Measurements from ENCODE around the gene ICAM5.

ICAM5 gene

DNA sequence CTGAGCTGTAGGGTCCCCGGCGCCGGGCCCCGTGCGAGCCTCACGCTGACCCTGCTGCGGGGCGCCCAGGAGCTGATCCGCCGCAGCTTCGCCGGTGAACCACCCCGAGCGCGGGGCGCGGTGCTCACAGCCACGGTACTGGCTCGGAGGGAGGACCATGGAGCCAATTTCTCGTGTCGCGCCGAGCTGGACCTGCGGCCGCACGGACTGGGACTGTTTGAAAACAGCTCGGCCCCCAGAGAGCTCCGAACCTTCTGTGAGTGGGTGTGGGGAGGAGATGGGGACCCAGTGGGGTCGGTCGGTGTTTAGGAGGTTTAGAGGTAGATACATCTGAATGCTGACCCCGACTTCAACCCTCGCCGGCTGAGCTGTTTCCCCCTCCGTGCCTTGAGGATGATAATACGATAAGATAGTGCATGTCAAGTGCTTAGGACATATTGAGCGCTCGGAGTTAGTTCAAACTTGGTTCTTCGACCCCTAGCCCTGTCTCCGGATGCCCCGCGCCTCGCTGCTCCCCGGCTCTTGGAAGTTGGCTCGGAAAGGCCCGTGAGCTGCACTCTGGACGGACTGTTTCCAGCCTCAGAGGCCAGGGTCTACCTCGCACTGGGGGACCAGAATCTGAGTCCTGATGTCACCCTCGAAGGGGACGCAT lies 1.9 kb downstream of the ICAM5 start:
- no peak for DNase-seq (ENCODE audit: low spot score in 2 of 2)
- Histone ChIP-seq H3K36me3 (replicated peaks) (peaks cover 10% of the 10 kb centered on the region), H3K4me1 (peaks cover 14% of the 10 kb centered on the region), H3K9me3 (no peaks in the 10 kb centered on the region), H3K27me3 (ENCODE audit: low read depth) (no peaks in the 10 kb centered on the region), H3K4me3 (peak overlapping the region; percentile 51)
- in situ Hi-C loops (cut with MboI; ENCODE audit: low sequenced_read_pairs): no loop called here

DNA sequence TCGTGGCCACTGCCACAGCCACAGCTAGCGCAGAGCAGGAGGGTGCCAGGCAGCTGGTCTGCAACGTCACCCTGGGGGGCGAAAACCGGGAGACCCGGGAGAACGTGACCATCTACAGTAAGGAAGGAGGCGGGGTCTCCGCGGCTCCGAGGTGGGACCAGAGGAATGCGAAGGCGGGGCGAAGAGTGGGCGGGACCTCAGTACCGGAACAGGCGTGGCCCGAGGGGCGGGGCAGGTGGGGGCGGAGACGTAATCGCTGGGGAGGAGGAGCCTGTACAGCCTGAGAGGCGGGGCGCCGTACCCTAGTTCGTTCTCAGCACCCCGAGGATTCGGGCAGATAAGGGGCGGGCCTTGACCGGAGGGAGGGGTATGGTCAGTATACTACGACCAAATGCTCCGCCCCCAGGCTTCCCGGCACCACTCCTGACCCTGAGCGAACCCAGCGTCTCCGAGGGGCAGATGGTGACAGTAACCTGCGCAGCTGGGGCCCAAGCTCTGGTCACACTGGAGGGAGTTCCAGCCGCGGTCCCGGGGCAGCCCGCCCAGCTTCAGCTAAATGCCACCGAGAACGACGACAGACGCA lies 2.5 kb downstream of the ICAM5 start:
- Histone ChIP-seq H3K36me3 (replicated peaks) (peaks cover 10% of the 10 kb centered on the region), H3K27me3 (ENCODE audit: low read depth) (no peaks in the 10 kb centered on the region), H3K4me1 (peaks cover 14% of the 10 kb centered on the region), H3K4me3 (peak overlapping the region; percentile 51), H3K9me3 (no peaks in the 10 kb centered on the region)
- in situ Hi-C loops (cut with MboI; ENCODE audit: low sequenced_read_pairs): no loop called here
- DNase-seq (ENCODE audit: low spot score in 2 of 2): peak; percentile 64 to 95

DNA sequence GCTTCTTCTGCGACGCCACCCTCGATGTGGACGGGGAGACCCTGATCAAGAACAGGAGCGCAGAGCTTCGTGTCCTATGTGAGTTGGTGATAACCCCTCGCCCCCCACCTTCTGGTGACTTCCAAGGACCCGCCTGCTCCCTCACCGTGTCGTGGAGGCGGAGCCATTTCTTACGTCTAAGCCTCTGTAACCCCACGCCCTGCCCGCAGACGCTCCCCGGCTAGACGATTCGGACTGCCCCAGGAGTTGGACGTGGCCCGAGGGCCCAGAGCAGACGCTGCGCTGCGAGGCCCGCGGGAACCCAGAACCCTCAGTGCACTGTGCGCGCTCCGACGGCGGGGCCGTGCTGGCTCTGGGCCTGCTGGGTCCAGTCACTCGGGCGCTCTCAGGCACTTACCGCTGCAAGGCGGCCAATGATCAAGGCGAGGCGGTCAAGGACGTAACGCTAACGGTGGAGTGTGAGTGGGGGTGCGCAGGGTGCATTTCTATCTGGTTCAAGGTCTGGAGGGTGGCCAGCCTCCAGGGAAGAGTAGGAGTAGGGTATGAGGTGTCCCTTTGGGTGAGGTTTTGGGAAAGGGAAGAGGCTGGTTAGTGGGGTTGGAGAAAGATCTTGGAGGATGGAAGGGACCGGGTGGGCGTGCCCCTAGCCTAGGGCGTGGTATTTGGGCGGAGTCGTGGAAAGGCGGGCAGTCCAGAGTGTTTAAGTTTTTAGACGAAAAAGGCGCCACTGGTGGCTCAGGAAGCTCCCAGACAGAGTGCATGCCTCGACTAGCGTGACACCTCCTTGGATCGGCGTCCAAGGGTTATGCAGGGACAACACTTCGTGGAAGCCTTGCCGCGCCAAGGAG lies 3.3 kb downstream of the ICAM5 start:
- Histone ChIP-seq H3K4me1 (peaks cover 14% of the 10 kb centered on the region), H3K27me3 (ENCODE audit: low read depth) (no peaks in the 10 kb centered on the region)

DNA sequence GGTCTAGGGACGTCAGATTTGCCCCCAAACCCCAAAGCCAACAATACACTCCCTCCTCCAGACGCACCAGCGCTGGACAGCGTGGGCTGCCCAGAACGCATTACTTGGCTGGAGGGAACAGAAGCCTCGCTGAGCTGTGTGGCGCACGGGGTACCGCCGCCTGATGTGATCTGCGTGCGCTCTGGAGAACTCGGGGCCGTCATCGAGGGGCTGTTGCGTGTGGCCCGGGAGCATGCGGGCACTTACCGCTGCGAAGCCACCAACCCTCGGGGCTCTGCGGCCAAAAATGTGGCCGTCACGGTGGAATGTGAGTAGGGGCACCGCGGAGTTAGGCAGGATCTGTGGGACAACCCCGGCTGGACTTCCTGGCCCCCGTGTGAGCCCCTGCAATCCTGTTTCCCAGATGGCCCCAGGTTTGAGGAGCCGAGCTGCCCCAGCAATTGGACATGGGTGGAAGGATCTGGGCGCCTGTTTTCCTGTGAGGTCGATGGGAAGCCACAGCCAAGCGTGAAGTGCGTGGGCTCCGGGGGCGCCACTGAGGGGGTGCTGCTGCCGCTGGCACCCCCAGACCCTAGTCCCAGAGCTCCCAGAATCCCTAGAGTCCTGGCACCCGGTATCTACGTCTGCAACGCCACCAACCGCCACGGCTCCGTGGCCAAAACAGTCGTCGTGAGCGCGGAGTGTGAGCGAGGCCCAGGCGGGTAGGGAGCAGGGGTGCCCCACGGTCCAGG lies 4.0 kb downstream of the ICAM5 start:
- no peaks in the 10 kb centered on the region for H3K9me3 ChIP-seq
- peaks cover 11% of the 10 kb centered on the region for H3K4me1 ChIP-seq
- H3K27me3 ChIP-seq (ENCODE audit: low read depth): no peaks in the 10 kb centered on the region
- in situ Hi-C loops (cut with MboI; ENCODE audit: low sequenced_read_pairs): no loop called here
- H3K36me3 ChIP-seq (replicated peaks): peaks cover 10% of the 10 kb centered on the region
- no peak for DNase-seq (ENCODE audit: low spot score in 2 of 2)
- H3K4me3 ChIP-seq: no peak overlapping the region

More for the DNA sequence above, 3.3 kb downstream of the ICAM5 start:
- DNase-seq (ENCODE audit: low spot score in 2 of 2): no peak
- Histone ChIP-seq H3K9me3 (no peaks in the 10 kb centered on the region), H3K36me3 (replicated peaks) (peaks cover 10% of the 10 kb centered on the region), H3K4me3 (peak overlapping the region; percentile 51)
- in situ Hi-C loops (cut with MboI; ENCODE audit: low sequenced_read_pairs): no loop called here

DNA sequence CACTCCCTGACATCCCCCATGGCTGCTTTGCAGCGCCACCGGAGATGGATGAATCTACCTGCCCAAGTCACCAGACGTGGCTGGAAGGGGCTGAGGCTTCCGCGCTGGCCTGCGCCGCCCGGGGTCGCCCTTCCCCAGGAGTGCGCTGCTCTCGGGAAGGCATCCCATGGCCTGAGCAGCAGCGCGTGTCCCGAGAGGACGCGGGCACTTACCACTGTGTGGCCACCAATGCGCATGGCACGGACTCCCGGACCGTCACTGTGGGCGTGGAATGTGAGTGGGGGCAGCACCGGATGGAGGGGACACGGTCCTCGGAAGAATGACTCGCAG lies 4.6 kb downstream of the ICAM5 start:
- DNase-seq (ENCODE audit: low spot score in 2 of 2): no peak
- Histone ChIP-seq H3K27me3 (ENCODE audit: low read depth) (no peaks in the 10 kb centered on the region), H3K4me3 (no peak overlapping the region), H3K36me3 (replicated peaks) (peaks cover 10% of the 10 kb centered on the region), H3K9me3 (no peaks in the 10 kb centered on the region), H3K4me1 (peaks cover 8% of the 10 kb centered on the region)
- in situ Hi-C loops (cut with MboI; ENCODE audit: low sequenced_read_pairs): no loop called here

DNA sequence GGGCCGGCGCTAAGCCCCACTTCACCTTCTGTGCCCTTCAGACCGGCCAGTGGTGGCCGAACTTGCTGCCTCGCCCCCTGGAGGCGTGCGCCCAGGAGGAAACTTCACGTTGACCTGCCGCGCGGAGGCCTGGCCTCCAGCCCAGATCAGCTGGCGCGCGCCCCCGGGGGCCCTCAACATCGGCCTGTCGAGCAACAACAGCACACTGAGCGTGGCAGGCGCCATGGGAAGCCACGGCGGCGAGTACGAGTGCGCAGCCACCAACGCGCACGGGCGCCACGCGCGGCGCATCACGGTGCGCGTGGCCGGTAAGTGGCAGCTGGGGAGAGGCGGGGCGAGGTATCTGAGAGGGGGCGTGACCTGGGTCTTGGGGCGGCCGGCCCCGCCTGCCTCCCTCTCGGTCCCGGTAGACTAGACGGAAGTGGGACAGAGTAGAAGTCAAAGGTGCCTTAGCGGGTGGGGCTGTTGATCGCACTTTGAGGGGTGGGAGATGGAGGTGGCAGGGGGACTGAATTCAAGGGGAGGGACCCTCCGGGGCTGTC lies 5.6 kb downstream of the ICAM5 start:
- Histone ChIP-seq H3K27me3 (ENCODE audit: low read depth) (no peaks in the 10 kb centered on the region), H3K36me3 (replicated peaks) (peaks cover 10% of the 10 kb centered on the region)

DNA sequence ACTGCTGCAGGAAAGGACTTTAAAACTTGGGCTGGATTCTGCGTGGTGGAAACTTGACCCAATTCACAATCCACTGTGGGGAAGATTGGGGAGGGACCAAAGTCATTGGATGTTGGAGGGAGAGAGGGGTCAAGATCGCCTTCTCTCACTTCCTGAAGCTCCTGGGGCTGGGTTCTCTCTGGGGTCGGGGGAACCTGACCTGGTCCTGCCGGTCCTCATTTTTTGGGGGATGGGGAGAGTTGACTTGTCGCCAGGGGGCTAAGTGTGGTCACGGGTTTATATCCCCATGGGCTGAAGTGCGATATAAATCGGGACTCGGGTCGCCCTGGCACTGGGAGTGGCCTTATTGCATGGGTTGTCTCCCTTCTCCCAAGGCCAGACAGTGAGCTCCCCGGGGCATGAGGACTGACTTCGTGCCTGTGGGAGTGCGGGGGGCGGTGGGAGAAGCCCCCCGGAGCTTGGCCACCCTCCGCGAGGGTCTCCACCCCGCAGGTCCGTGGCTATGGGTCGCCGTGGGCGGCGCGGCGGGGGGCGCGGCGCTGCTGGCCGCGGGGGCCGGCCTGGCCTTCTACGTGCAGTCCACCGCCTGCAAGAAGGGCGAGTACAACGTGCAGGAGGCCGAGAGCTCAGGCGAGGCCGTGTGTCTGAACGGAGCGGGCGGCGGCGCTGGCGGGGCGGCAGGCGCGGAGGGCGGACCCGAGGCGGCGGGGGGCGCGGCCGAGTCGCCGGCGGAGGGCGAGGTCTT lies 6.3 kb downstream of the ICAM5 start:
- no peak overlapping the region for H3K4me3 ChIP-seq
- peaks cover 4% of the 10 kb centered on the region; the same call in 1 of the 2 replicates for H3K4me1 ChIP-seq
- no peaks in the 10 kb centered on the region for H3K27me3 ChIP-seq (ENCODE audit: low read depth)
- H3K36me3 ChIP-seq (replicated peaks): peaks cover 10% of the 10 kb centered on the region
- in situ Hi-C loops (cut with MboI; ENCODE audit: low sequenced_read_pairs): no loop called here
- no peak for DNase-seq (ENCODE audit: low spot score in 2 of 2)
- H3K9me3 ChIP-seq: no peaks in the 10 kb centered on the region

More for the DNA sequence above, 5.6 kb downstream of the ICAM5 start:
- Histone ChIP-seq H3K4me3 (no peak overlapping the region), H3K9me3 (no peaks in the 10 kb centered on the region), H3K4me1 (peaks cover 8% of the 10 kb centered on the region)
- in situ Hi-C loops (cut with MboI; ENCODE audit: low sequenced_read_pairs): no loop called here
- DNase-seq (ENCODE audit: low spot score in 2 of 2): no peak

DNA sequence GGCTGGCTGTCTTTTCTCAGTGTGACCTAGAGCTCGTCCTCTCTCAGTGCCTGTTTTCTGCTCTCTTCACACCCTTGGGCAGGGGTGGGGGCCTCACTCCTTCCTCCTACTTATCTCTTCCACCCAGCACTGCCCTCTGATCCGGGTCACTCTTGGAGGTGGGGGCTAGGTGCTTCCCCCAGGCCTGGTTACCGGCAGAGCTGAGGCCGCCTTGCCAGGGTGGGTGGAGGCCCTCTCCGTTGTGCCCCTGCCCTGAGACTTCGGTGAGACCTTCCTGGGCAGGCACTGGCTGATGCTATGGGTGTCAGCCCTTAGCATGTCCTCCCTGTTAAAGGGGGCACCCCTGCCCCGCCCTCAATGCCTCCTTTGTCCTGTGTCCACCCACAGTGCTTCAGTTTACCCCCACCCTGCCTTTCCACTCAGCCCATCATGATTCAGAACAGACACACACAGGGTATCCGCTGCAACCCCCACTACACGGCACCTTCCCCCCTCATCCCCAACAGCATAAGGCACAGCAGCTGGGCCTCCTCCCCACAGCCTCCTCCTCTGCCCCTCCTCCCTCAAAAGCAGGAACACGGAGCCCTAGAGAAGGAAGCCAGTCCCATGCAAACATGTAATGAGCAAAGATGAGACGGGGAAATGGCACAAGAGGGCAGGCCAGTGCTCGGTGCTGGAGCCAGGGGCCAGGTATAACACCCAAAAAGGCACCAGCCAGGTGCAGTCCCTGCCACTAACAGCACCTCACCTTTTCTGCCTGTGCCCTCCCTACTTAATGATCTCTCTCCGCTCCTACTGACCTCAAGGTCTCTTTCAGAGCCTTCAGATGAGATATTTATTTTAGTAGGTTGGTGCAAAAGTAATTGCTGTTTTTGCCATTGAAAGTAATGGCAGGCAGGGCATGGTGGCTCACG lies 10.1 kb downstream of the ICAM5 start:
- in situ Hi-C loops (cut with MboI; ENCODE audit: low sequenced_read_pairs): no loop called here
- Histone ChIP-seq H3K4me3 (no peak overlapping the region), H3K9me3 (no peaks in the 10 kb centered on the region), H3K4me1 (no peaks in the 10 kb centered on the region), H3K36me3 (replicated peaks) (no peaks in the 10 kb centered on the region; the same call in 1 of the 2 replicates), H3K27me3 (ENCODE audit: low read depth) (no peaks in the 10 kb centered on the region)
- no peak for DNase-seq (ENCODE audit: low spot score in 2 of 2)

DNA sequence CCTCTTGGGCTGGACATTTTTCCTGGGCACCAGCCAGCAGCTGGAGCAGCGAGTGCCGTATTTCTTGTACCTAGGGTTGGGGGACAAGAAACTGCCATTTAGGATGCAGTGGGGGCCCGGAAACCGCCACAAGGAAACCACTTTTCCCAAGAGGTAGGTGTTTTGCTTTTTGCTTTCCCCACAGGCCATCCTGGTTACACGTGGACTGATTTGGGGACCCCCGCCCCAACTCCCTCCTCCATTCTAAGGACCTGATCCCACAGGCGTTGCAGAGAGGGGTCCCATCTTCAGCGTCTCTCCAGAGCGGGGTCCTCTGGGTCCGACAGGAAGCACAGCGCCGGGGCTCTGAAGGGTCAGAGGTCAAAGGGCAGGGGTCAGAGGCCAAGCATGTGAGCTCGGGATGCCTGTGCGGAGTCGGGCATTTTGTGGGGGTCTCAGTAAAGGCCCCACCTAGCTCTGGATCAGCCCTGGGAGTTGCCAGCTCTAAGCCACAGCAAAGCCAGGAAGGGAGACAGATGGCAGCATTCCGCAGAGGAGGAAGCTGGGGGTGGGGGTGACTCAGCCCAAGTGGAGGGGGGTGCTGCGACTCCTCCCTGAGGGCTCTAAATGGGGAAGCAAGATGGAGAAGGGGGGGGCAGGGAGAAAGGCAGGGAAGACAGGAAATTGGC lies 15.5 kb downstream of the ICAM5 start:
- H3K27me3 ChIP-seq (ENCODE audit: low read depth): no peaks in the 10 kb centered on the region
- no peaks in the 10 kb centered on the region for H3K36me3 ChIP-seq (replicated peaks)
- no peaks in the 10 kb centered on the region for H3K4me1 ChIP-seq
- H3K9me3 ChIP-seq: no peaks in the 10 kb centered on the region
- in situ Hi-C loops (cut with MboI; ENCODE audit: low sequenced_read_pairs): no loop called here
- DNase-seq (ENCODE audit: low spot score in 2 of 2): no peak
- no peak overlapping the region for H3K4me3 ChIP-seq

DNA sequence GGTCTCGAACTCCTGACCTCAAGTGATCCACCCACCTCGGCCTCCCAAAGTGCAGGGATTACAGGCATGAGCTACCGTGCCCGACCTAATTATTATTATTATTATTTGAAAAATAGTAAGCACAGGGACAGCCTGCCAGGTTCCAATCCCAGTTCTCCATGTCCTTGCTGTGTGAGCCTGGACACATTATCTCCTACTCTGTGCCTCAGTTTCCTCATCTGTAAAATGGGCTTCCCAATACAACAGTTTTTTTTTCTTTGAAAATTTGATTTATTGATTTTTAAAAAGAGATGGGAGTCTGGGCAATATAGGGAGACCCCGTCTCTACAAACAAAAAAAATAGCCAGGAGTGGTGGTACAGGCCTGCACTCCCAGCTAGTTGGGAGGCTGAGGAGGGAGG lies 16.6 kb downstream of the ICAM5 start:
- in situ Hi-C loops (cut with MboI; ENCODE audit: low sequenced_read_pairs): no loop called here
- Histone ChIP-seq H3K9me3 (no peaks in the 10 kb centered on the region), H3K27me3 (ENCODE audit: low read depth) (no peaks in the 10 kb centered on the region), H3K4me1 (no peaks in the 10 kb centered on the region), H3K36me3 (replicated peaks) (no peaks in the 10 kb centered on the region), H3K4me3 (no peak overlapping the region)
- DNase-seq (ENCODE audit: low spot score in 2 of 2): no peak

DNA sequence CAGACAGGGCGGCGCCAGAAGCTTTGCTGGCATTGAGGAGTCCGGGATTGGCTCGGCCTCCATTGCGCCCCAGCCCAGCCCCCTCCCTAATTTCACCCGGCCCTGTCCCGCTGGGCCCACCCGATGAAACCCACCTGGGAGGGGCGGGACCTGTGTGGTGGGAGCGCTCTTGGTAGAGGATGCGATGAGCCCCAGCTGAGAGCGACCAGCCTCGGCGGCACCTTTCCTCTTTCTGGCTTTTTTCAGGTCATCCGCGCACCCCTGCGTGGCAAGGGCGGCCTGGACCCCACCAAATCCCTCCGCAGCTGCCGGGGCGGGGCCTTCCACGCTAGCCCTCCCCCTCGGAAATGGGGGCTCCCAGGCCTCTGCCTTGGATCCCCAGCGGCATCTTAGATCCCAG lies 19.7 kb downstream of the ICAM5 start, which contains the start of gene ZGLP1:
Gene ZGLP1, minus strand, starts transcription at position 393 of the 400 bp plus-strand sequence.
- no peaks in the 10 kb centered on the region for H3K27me3 ChIP-seq (ENCODE audit: low read depth)
- no peaks in the 10 kb centered on the region for H3K9me3 ChIP-seq
- DNase-seq (ENCODE audit: low spot score in 2 of 2): no peak
- in situ Hi-C loops (cut with MboI; ENCODE audit: low sequenced_read_pairs): no loop called here
- no peaks in the 10 kb centered on the region; the same call in 1 of the 2 replicates for H3K4me1 ChIP-seq
- H3K36me3 ChIP-seq (replicated peaks): peaks cover 4% of the 10 kb centered on the region; the same call in 1 of the 2 replicates
- H3K4me3 ChIP-seq: no peak within 1 kb of the TSS

All from HAP-1 (cell line).